Progenitor cell of endocrine pancreas (in vitro differentiated cells): Measurements from ENCODE around the gene DYTN. TPM values are rescaled to one million over a fixed set of nuclear protein-coding genes. Genes with fewer than 3 reads are reported as not detected.

Source experiments
- DNase-seq: peaks from one replicate; pipeline ENCODE4 v3.0.0; 2021; ENCODE audit warnings: low spot score; ENCODE audit not compliant: unreplicated experiment
- H3K27ac Mint-ChIP-seq: 2 replicates; pipeline ENCODE4 v1.8.0; 2021; ENCODE audit warnings: mild to moderate bottlenecking, moderate library complexity, mixed read lengths
- H3K27me3 Mint-ChIP-seq: 2 replicates; pipeline ENCODE4 v1.8.0; 2021; ENCODE audit warnings: mixed read lengths
- H3K36me3 Mint-ChIP-seq: 2 replicates; pipeline ENCODE4 v1.8.0; 2022; ENCODE audit warnings: mixed read lengths; ENCODE audit not compliant: insufficient read depth
- H3K4me1 Mint-ChIP-seq: 2 replicates; pipeline ENCODE4 v1.8.0; 2021; ENCODE audit warnings: low read depth, mixed read lengths
- H3K4me3 Mint-ChIP-seq: 2 replicates; pipeline ENCODE4 v1.8.0; 2021; ENCODE audit warnings: low read depth, mild to moderate bottlenecking, moderate library complexity, mixed read lengths
- H3K9me3 Mint-ChIP-seq: 2 replicates; pipeline ENCODE4 v1.8.0; 2021; ENCODE audit warnings: low read depth, mixed read lengths
- CTCF ChIP-seq: fragments of 200-600 bp; sonication (generic); IDR thresholded peaks from one replicate; pipeline ENCODE4 v1.5.0; 2021; ENCODE audit warnings: antibody characterized with exemption, mild to moderate bottlenecking; ENCODE audit not compliant: unreplicated experiment
- total RNA-seq: library from RNA; stranded (reverse); gene quantifications from 2 replicates; pipeline ENCODE4 v1.2.1, GENCODE V29; 2021

Gene DYTN
- total RNA-seq, 1 donor from 2014 or later, result not detected

GRCh38 chr2:206713746-206714145 lies 4.5 kb downstream of the DYTN start:
- Mint-ChIP-seq H3K4me1 (no peaks in the 10 kb centered on the region), H3K27me3 (peaks cover 32% of the 10 kb centered on the region), H3K27ac (no peak overlapping the region), H3K36me3 (no peaks in the 10 kb centered on the region), H3K4me3 (no peak overlapping the region), H3K9me3 (no peaks in the 10 kb centered on the region)
- DNase-seq, result no peak
- TF ChIP-seq CTCF, result no peak

GRCh38 chr2:206708286-206708685 lies 9.9 kb downstream of the DYTN start:
- no peak overlapping the region for H3K27ac Mint-ChIP-seq
- H3K9me3 Mint-ChIP-seq, result no peaks in the 10 kb centered on the region
- no peaks in the 10 kb centered on the region for H3K36me3 Mint-ChIP-seq
- no peaks in the 10 kb centered on the region for H3K4me1 Mint-ChIP-seq
- no peak for TF ChIP-seq CTCF
- no peak overlapping the region for H3K4me3 Mint-ChIP-seq
- DNase-seq, result no peak
- H3K27me3 Mint-ChIP-seq, result peaks cover 37% of the 10 kb centered on the region

GRCh38 chr2:206707164-206707701 lies 11.0 kb downstream of the DYTN start:
- no peak for TF ChIP-seq CTCF
- Mint-ChIP-seq H3K4me3 (no peak overlapping the region), H3K27me3 (peaks cover 45% of the 10 kb centered on the region), H3K9me3 (no peaks in the 10 kb centered on the region), H3K27ac (no peak overlapping the region), H3K4me1 (no peaks in the 10 kb centered on the region), H3K36me3 (no peaks in the 10 kb centered on the region)
- no peak for DNase-seq

GRCh38 chr2:206701952-206702605 lies 16.1 kb downstream of the DYTN start:
- no peak for DNase-seq
- H3K27me3 Mint-ChIP-seq, result peaks cover 70% of the 10 kb centered on the region
- no peaks in the 10 kb centered on the region for H3K9me3 Mint-ChIP-seq
- no peak for TF ChIP-seq CTCF
- H3K27ac Mint-ChIP-seq, result no peak overlapping the region
- no peaks in the 10 kb centered on the region for H3K36me3 Mint-ChIP-seq
- no peaks in the 10 kb centered on the region for H3K4me1 Mint-ChIP-seq
- H3K4me3 Mint-ChIP-seq, result no peak overlapping the region

GRCh38 chr2:206700156-206700555 lies 18.0 kb downstream of the DYTN start:
- Mint-ChIP-seq H3K27ac (no peak overlapping the region), H3K4me1 (no peaks in the 10 kb centered on the region), H3K4me3 (no peak overlapping the region), H3K27me3 (peaks cover 76% of the 10 kb centered on the region), H3K9me3 (no peaks in the 10 kb centered on the region), H3K36me3 (no peaks in the 10 kb centered on the region)
- DNase-seq, result no peak
- TF ChIP-seq CTCF, result no peak
